Right lobe of liver (tissue), 4 donors: ENCODE data around the gene CYB561D1.

Experiments
- POLR2A ChIP-seq: fragments of 450-650 bp; IDR thresholded peaks from one replicate; pipeline ENCODE4 v1.6.1; 2017; ENCODE audit warnings: antibody characterized with exemption, mild to moderate bottlenecking
- TF ChIP-seq, protein P1 (sequence below), 4 donors: fragments of 200-600 bp in 3 of 4; fragments of 450-650 bp in 1 of 4; IDR thresholded peaks; one replicate each; pipeline versions ENCODE4 v1.5.1 to v1.8.0; 2016 to 2022; ENCODE audit warnings: antibody characterized with exemption in 4 of 4, mild to moderate bottlenecking in 2 of 4
- donor health status: DM: no; HTN: no; CAD: no.
- donor health status: DM: no; HTN: no; CAD: no.
- donor health status: DM: no; HTN: yes; CAD: no.

- TF ChIP-seq, protein P1, sequence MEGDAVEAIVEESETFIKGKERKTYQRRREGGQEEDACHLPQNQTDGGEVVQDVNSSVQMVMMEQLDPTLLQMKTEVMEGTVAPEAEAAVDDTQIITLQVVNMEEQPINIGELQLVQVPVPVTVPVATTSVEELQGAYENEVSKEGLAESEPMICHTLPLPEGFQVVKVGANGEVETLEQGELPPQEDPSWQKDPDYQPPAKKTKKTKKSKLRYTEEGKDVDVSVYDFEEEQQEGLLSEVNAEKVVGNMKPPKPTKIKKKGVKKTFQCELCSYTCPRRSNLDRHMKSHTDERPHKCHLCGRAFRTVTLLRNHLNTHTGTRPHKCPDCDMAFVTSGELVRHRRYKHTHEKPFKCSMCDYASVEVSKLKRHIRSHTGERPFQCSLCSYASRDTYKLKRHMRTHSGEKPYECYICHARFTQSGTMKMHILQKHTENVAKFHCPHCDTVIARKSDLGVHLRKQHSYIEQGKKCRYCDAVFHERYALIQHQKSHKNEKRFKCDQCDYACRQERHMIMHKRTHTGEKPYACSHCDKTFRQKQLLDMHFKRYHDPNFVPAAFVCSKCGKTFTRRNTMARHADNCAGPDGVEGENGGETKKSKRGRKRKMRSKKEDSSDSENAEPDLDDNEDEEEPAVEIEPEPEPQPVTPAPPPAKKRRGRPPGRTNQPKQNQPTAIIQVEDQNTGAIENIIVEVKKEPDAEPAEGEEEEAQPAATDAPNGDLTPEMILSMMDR (IDR thresholded peaks at IDR 0.05), result no peak
- TF ChIP-seq POLR2A, result no peak
These were observed 5.2 kb downstream of the CYB561D1 start for GRCh38 chr1:109499081-109499480.
